GM23338 (cell line): ENCODE data around the gene SNRPD2. TPM values are rescaled to one million over a fixed set of nuclear protein-coding genes. Genes with fewer than 3 reads are reported as not detected.

Source experiments
- CREB1 ChIP-seq: fragments of 250-450 bp; sonication (Bioruptor Pico); IDR thresholded peaks from 2 replicates; pipeline ENCODE4 v1.5.0; 2020; ENCODE audit warnings: low read depth, mild to moderate bottlenecking, moderate library complexity
- CTCF ChIP-seq, 2 experiments: fragments of 200-600 bp in 1 of 2; sonication (generic) in 1 of 2; conservative IDR thresholded peaks; 2 replicates each; pipeline versions ENCODE4 v1.5.1 to v1.6.1; 2016 to 2017; ENCODE audit warnings: antibody characterized with exemption in 2 of 2, low read depth in 2 of 2, mild to moderate bottlenecking in 2 of 2, moderate library complexity in 1 of 2
- EZH2phosphoT487 ChIP-seq: fragments of 200-600 bp; sonication (generic); IDR thresholded peaks from one replicate; pipeline ENCODE4 v1.8.1; 2018; ENCODE audit warnings: antibody characterized with exemption; ENCODE audit not compliant: unreplicated experiment
- NANOG ChIP-seq: IDR thresholded peaks from 2 replicates; pipeline ENCODE4 v1.6.1; 2016; ENCODE audit warnings: antibody characterized with exemption, borderline replicate concordance
- ZNF462 ChIP-seq: fragments of 250-450 bp; sonication (Bioruptor Pico); IDR thresholded peaks from 2 replicates; pipeline ENCODE4 v1.5.0; 2020; ENCODE audit warnings: mild to moderate bottlenecking, moderate library complexity
- microRNA counts: library from miRNA; unstranded; fragments of <30 nt; microRNA quantifications from one replicate; lab custom pipeline; 2017
- microRNA-seq: library from miRNA; unstranded; fragments of <30 nt; microRNA quantifications from one replicate; pipeline ENCODE4, GENCODE V29; 2017
- polyA plus RNA-seq: library from polyadenylated mRNA; unstranded; fragments of >200 nt; fragmentation: Nextera tagmentation; extraction: Ambion mirVana; gene quantifications from 2 replicates; pipeline ENCODE4 v1.2.1, GENCODE V29; 2016
- small RNA-seq: library from RNA; depleted of rRNA; stranded (forward); fragments of <200 nt; gene quantifications from one replicate; pipeline ENCODE3, GENCODE V24; 2014; ENCODE audit warnings: low replicate concordance
- total RNA-seq: library from RNA; depleted of rRNA; stranded (reverse); fragments of >200 nt; shearing (Covaris generic); gene quantifications from 2 replicates; pipeline ENCODE4 v1.2.3, GENCODE V29; 2014; rRNA removed

SNRPD2 gene
- total and polyA plus RNA-seq, 2 experiments from 2014 or later: 169 to 1,375 TPM

- TF ChIP-seq ZNF462 (no peak), CTCF (conservative IDR thresholded peaks at IDR 0.05; ENCODE audit: low read depth in 2 of 2) (no peak), NANOG (no peak), EZH2phosphoT487 (no peak), CREB1 (CRISPR knock-in tag) (no peak)
Measured at GRCh38 chr19:45637890-45638667, 53.7 kb downstream of the SNRPD2 start (continued).

MicroRNA genes within 50 kb of the gene (microRNA counts, 767-probe panel; counts per million panel counts)
- microRNA hsa-miR-330-3p (lab: Ali Mortazavi, UCI) (not detected), microRNA hsa-miR-330-5p (lab: Ali Mortazavi, UCI) (not detected), microRNA hsa-miR-642a-5p (lab: Ali Mortazavi, UCI) (not detected), microRNA hsa-miR-642b-3p (lab: Ali Mortazavi, UCI) (not detected)

Small RNA genes within 50 kb of the gene (microRNA-seq; reads per million reads assigned to microRNA genes)
- gene MIR330 (50.5 reads per million, percentile 58 among the genes with 10 or more reads in this experiment), gene MIR642A (not detected), gene MIR642B (not detected)

Small RNA genes within 50 kb of the gene (small RNA-seq; reads per million reads assigned to genes)
- gene MIR642A (not detected), gene RN7SL836P (0.15 reads per million)

Other genes starting within 250 kb of the SNRPD2 start
- gene FOSB, start 224.0 kb downstream of the SNRPD2 start, total RNA-seq: 0.89 and 1.9 TPM in 2 replicates
- gene FOSB, start 224.0 kb downstream of the SNRPD2 start, polyA plus RNA-seq: 0.55 and 0.77 TPM in 2 replicates
- gene RTN2, start 194.9 kb downstream of the SNRPD2 start, total RNA-seq: 22.8 and 32.1 TPM in 2 replicates
- 7.0 and 8.6 TPM in 2 replicates for gene RTN2, start 194.9 kb downstream of the SNRPD2 start, polyA plus RNA-seq
- 9.6 and 15.2 TPM in 2 replicates for gene PPM1N, start 193.5 kb downstream of the SNRPD2 start, total RNA-seq
- 25.1 and 30.1 TPM in 2 replicates for gene PPM1N, start 193.5 kb downstream of the SNRPD2 start, polyA plus RNA-seq
- 146 and 147 TPM in 2 replicates for gene VASP, start 184.5 kb downstream of the SNRPD2 start, total RNA-seq
- 60.3 and 68.3 TPM in 2 replicates for gene VASP, start 184.5 kb downstream of the SNRPD2 start, polyA plus RNA-seq
- gene OPA3, start 107.2 kb downstream of the SNRPD2 start, total RNA-seq: 13.5 and 14.5 TPM in 2 replicates
- 9.1 and 11.5 TPM in 2 replicates for gene OPA3, start 107.2 kb downstream of the SNRPD2 start, polyA plus RNA-seq
- 0.14 and 0.35 TPM in 2 replicates for gene GPR4, start 89.7 kb downstream of the SNRPD2 start, total RNA-seq
- gene GPR4, start 89.7 kb downstream of the SNRPD2 start, polyA plus RNA-seq: 0.06 and 0.59 TPM in 2 replicates
- 28.9 and 33.9 TPM in 2 replicates for gene EML2, start 52.6 kb downstream of the SNRPD2 start, total RNA-seq
- gene EML2, start 52.6 kb downstream of the SNRPD2 start, polyA plus RNA-seq: 7.1 and 8.0 TPM in 2 replicates
- gene GIPR, start 23.7 kb downstream of the SNRPD2 start, total RNA-seq: 0.19 and 0.42 TPM in 2 replicates
- gene GIPR, start 23.7 kb downstream of the SNRPD2 start, polyA plus RNA-seq: 1.2 and 1.4 TPM in 2 replicates
- gene QPCTL, start 713 bp upstream of the SNRPD2 start, total RNA-seq: 23.0 and 26.2 TPM in 2 replicates
- 8.6 and 10.6 TPM in 2 replicates for gene QPCTL, start 713 bp upstream of the SNRPD2 start, polyA plus RNA-seq
- 34.4 and 35.8 TPM in 2 replicates for gene FBXO46, start 38.9 kb upstream of the SNRPD2 start, total RNA-seq
- gene FBXO46, start 38.9 kb upstream of the SNRPD2 start, polyA plus RNA-seq: 9.4 and 12.0 TPM in 2 replicates
- 0.16 and 0.28 TPM in 2 replicates for gene MEIOSIN, start 41.5 kb upstream of the SNRPD2 start, total RNA-seq
- 0.21 TPM in 1 of 2 replicates, not detected in the other for gene MEIOSIN, start 41.5 kb upstream of the SNRPD2 start, polyA plus RNA-seq
- gene SIX5, start 77.3 kb upstream of the SNRPD2 start, total RNA-seq: 16.1 and 22.6 TPM in 2 replicates
- gene SIX5, start 77.3 kb upstream of the SNRPD2 start, polyA plus RNA-seq: 10.1 and 12.4 TPM in 2 replicates
- 18.9 and 24.0 TPM in 2 replicates for gene DMPK, start 90.5 kb upstream of the SNRPD2 start, total RNA-seq
- gene DMPK, start 90.5 kb upstream of the SNRPD2 start, polyA plus RNA-seq: 9.2 and 9.8 TPM in 2 replicates
- gene DMWD, start 100.9 kb upstream of the SNRPD2 start, total RNA-seq: 33.1 and 45.6 TPM in 2 replicates
- gene DMWD, start 100.9 kb upstream of the SNRPD2 start, polyA plus RNA-seq: 11.8 and 12.1 TPM in 2 replicates
- gene RSPH6A, start 123.4 kb upstream of the SNRPD2 start, total RNA-seq: 0.21 and 0.23 TPM in 2 replicates
- gene RSPH6A, start 123.4 kb upstream of the SNRPD2 start, polyA plus RNA-seq: 0.11 TPM in 1 of 2 replicates, not detected in the other
- 64.0 and 82.1 TPM in 2 replicates for gene SYMPK, start 171.2 kb upstream of the SNRPD2 start, total RNA-seq
- 33.9 and 36.8 TPM in 2 replicates for gene SYMPK, start 171.2 kb upstream of the SNRPD2 start, polyA plus RNA-seq
- gene FOXA3, start 172.4 kb upstream of the SNRPD2 start, total RNA-seq: 15.1 and 17.5 TPM in 2 replicates
- gene FOXA3, start 172.4 kb upstream of the SNRPD2 start, polyA plus RNA-seq: 11.1 and 11.7 TPM in 2 replicates
- 36.0 and 41.6 TPM in 2 replicates for gene IRF2BP1, start 194.2 kb upstream of the SNRPD2 start, total RNA-seq
- gene IRF2BP1, start 194.2 kb upstream of the SNRPD2 start, polyA plus RNA-seq: 9.7 and 10.4 TPM in 2 replicates
- gene MYPOP, start 210.7 kb upstream of the SNRPD2 start, total RNA-seq: 6.9 and 7.9 TPM in 2 replicates
- gene MYPOP, start 210.7 kb upstream of the SNRPD2 start, polyA plus RNA-seq: 2.7 and 3.0 TPM in 2 replicates
- gene NANOS2, start 222.8 kb upstream of the SNRPD2 start, total RNA-seq: 0.14 TPM in 1 of 2 replicates, not detected in the other
- 0.11 TPM in 1 of 2 replicates, not detected in the other for gene NANOS2, start 222.8 kb upstream of the SNRPD2 start, polyA plus RNA-seq